NCI-H524 (cell line): ENCODE results near the gene MT1H.

Experiments used
- DNase-seq, 2 experiments: peaks; one replicate each; lab custom pipeline; 2025; lab: John Stamatoyannopoulos, UW

The MT1H gene

DNA sequence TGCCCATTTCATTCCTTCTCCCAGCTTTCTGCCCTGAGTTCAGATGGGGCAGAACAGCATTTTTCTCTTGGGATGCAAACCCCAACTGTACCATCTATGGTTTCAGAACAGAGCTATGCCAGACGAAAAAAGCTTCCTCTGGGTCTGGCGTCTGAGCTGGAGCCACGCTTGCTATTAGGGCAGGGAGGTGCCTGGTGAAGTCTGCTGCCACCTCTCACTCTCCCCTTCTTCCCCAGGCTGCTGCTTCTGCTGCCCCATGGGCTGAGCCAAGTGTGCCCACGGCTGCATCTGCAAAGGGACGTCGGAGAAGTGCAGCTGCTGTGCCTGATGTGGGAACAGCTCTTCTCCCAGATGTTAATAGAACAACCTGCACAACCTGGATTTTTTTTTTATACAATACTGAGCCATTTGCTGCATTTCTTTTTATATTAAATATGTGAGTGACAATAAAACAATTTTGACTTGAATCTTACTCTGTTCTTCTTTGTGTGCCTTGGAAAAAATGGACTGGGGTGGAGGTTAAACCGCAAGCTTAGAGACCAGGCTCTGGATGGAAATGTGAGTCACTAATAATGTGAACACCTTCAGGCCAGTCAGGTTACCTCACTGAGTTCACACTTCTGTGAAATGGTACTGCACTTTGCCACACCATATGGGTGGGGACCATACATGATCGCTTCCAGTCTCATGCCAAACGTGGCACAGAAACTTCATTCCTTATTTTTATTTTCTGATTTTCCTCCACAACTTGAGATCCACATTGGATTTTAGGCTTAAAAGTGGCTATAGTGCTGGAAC is 32.8 kb upstream of the MT1H start:
- no peak for DNase-seq

DNA sequence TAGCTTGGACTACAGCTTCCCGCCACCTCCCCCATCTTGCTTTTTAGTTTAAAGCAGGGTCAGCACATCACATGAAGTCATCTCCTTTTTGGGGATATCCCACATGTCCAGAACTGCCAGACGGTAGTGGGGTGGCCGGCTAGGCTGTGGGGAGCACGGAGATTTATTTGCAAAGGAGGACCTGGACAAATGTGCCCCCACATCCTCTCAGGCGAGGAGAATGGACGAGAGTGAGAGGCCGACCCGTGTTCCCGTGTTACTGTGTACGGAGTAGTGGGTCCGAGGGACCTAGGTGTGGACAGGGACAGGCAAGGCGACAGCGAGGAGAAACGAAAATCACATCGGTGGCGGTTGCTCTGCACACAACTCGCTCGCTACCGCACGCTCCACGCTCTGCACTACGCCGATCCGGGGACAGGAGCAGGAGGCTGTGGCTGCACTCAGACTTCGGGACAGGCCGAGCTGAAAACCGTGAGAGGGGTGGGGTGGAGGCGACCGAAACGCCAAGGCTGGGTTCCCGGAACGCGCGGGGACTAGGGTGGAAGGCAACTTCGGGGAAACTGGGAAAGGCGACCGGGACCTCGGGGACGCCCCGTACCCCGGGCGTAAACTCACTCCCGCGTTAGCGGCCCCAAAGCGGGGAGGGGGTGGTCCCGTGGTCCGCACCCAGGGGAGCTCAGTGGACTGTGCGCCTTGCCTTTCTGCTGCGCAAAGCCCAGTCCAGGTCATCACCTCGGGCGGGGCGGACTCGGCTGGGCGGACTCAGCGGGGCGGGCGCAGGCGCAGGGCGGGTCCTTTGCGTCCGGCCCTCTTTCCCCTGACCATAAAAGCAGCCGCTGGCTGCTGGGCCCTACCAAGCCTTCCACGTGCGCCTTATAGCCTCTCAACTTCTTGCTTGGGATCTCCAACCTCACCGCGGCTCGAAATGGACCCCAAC is 31.5 kb upstream of the MT1H start, which contains the start of gene MT1A:
Gene MT1A, plus strand, starts transcription at position 853 of the 937 bp plus-strand sequence. Its CDS starts 73 bp downstream, at position 926.
- peak in 1 of 2 experiments; percentile 9 for DNase-seq

GRCh38 chr16:56639045-56639444 is 30.6 kb upstream of the MT1H start:
- no peak for DNase-seq

DNA sequence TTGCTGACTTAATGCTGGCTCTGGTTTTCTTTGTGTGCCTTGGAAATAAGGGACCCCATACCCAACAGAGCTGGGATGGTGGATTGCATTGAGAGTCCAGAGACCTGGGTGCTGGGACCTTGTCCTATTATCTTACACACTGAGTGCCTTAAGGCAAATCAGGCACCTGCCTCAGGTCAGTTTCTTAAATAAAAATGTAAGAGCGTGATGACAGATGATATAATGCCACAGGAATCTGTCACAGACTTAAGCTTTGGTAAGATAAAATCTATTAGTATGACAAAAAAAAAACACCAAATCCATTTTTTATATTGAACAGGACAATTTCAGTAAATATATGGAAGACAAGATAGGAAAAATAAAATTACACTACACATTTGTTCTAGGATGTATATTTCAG is 29.5 kb upstream of the MT1H start:
- DNase-seq = no peak

GRCh38 chr16:56641166-56641565 is 28.4 kb upstream of the MT1H start:
- DNase-seq = no peak

DNA sequence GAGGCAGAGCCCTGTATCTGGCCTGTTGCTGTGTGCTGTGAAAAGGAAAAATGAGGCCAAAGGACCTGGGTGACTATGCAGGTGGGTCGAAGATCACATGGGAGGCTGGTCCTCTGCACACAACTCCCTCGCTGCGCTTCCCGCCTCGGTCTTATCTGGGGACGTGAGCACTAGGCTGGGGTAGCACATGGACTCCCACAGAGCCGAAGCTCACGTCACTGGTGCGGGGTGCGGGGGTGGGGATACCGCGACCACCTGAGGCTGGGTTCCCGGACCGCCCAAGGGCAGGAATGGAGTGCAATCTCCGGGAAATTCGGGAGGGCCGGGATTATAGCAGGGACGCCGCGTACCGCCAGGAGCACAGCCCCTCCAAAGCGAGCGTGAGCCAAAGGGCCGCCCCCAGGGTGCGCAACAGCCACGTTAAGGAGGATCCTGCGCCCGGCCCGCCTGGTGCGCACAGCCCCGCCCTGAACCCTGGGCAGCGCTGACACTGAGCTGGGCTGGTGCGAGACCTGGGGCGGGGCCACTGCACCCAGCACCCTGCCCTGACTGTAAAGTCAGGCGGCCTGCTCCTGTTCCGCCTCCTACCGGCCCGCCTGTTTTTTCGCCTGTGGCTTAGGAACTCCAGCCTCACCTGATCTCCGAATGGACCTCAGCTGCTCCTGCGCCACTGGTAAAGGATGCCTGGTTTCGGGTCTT is 26.4 kb upstream of the MT1H start:
- DNase-seq = peak; percentile 31 to 52

GRCh38 chr16:56643833-56644232 is 25.8 kb upstream of the MT1H start:
- no peak for DNase-seq

- DNase-seq = no peak
Observed at GRCh38 chr16:56645311-56645710, 24.3 kb upstream of the MT1H start.

DNA sequence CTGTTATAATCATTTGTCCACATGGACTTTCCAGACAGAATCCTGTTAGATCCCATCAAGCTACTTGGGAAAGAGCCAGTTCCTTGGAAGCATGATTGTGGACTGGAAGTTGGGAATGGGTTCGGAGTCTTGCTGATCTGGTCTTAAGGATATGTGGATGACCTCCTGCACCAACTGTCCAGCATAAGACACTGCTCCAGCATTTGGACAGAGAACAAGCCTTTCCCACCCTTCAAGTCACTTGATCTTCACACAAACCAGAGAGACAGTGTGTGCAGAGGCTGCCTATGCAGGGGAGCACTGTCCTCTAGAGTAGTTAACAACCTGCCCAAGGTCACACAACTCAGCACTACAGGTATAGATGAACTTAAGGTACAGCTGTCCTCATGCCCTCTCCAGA is 23.8 kb upstream of the MT1H start:
- no peak for DNase-seq

DNA sequence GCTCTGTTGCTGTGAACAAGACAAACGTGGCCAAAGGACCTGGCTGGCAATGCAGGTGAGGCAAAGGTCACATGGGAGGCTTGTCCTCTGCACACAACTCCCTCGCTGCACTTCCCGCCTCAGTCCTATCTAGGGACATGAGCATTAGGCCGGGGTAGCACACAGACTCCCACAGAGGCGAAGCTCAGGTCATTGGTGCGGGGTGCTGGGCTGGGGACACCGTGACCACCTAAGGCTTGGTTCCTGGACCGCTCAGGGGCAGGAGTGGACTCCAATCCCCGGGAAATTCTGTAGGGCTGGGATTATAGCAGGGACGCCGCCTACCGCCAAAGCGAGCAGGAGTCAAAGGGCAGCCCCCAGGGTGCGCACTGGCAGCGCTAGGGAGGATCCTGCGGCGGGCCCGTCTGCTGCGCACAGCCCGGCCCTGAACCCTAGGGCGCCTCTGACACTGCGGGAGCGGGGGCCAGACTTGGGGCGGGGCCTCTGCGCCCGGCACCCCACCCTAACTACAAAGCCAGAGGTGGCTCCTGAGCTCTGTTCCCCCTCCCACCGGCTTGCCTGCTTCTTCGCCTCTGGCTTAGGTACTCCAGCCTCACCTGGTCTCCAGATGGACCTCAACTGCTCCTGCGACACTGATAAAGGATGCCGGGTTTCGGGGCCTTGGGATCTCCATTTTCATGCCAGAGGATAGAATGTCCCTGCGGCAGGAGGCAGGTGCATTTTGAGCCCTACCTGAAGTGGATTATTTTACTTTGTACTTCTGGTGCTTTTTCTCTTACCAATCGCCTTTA is 21.8 kb upstream of the MT1H start:
- no peak for DNase-seq

DNA sequence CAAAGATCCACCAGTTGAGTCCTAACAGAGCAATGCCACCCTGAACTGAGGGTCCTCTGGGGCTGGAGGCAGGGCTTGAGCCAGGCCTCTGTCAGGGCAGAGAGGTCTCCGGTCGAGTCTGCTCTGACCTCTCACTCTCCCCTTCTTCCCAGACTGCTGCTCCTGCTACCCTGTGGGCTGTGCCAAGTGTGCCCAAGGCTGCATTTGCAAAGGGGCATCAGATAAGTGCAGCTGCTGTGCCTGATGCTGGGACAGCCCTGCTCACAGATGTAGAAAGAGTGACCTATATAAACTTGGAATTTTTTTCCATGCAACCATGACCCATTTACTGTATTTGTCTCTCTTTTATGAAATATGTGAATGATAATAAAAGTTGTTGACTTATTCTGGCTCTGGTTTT is 20.3 kb upstream of the MT1H start:
- no peak for DNase-seq

DNA sequence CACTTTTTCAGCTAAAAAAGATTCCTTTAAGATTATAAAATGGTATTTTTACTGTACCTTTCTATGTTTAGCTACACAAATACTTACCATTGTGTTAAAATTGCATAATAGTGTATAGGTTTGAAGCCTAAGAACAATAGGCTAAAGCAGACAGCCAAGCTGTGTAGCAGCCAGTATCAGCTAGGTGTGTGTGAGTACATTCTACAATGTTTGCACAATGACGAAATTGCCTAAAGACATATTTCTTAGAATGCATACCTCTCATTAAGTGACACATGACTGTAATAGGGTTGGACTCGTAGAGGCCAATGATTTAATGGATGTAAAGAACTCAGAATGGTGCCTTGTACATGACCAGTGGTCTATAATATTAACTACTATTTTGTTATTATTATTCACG is 19.8 kb upstream of the MT1H start:
- DNase-seq = no peak

- no peak for DNase-seq
Observed at GRCh38 chr16:56651586-56651985, 18.0 kb upstream of the MT1H start, which contains the start of gene MT1B. MT1B (plus strand) TSS chr16:56651886; CDS start chr16:56651954, 68 bp downstream.

DNA sequence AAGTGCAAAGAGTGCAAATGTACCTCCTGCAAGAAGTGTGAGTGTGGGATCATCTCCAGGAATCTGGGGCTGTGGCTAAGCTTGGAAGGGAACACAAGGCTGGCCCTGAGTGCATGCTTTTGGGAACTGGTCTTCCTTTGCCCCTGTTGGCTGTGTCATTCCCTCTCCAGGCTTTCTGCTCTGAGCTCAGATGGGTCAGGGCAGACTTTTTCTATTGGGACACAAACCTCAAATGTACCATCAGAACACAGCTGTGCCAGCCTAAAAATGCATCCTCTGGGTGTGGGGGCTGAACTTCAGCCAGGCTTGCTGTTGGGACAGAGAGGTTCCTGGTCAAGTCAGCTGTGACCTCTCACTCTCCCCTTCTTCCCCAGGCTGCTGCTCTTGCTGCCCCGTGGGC is 17.0 kb upstream of the MT1H start:
- DNase-seq = no peak

DNA sequence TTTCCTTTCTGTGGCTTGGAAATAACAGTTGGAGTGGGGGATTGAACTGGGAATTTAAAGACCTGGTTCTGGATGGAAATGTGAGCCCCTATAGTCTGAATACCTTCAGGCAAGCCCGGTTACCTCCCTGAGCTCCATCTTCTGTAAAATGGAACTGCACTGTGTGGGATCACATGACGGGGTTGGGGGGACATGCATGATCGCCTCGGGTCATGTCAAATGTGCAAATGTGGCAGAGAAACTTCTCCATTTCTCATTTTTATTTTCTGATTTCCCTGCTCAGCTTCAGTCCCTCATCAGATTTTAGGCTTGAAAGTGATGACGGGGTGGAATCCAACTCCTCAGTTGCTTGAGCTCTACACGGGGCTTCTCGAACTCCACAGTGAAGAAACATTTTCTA is 16.4 kb upstream of the MT1H start:
- no peak for DNase-seq

- DNase-seq = peak; percentile 68 to 73
Observed at GRCh38 chr16:56657555-56658326, 11.9 kb upstream of the MT1H start, which contains the start of gene MT1F. MT1F (plus strand) TSS chr16:56657959; CDS start chr16:56658059, 100 bp downstream.

GRCh38 chr16:56658327-56658875 is 11.2 kb upstream of the MT1H start:
- no peak for DNase-seq

DNA sequence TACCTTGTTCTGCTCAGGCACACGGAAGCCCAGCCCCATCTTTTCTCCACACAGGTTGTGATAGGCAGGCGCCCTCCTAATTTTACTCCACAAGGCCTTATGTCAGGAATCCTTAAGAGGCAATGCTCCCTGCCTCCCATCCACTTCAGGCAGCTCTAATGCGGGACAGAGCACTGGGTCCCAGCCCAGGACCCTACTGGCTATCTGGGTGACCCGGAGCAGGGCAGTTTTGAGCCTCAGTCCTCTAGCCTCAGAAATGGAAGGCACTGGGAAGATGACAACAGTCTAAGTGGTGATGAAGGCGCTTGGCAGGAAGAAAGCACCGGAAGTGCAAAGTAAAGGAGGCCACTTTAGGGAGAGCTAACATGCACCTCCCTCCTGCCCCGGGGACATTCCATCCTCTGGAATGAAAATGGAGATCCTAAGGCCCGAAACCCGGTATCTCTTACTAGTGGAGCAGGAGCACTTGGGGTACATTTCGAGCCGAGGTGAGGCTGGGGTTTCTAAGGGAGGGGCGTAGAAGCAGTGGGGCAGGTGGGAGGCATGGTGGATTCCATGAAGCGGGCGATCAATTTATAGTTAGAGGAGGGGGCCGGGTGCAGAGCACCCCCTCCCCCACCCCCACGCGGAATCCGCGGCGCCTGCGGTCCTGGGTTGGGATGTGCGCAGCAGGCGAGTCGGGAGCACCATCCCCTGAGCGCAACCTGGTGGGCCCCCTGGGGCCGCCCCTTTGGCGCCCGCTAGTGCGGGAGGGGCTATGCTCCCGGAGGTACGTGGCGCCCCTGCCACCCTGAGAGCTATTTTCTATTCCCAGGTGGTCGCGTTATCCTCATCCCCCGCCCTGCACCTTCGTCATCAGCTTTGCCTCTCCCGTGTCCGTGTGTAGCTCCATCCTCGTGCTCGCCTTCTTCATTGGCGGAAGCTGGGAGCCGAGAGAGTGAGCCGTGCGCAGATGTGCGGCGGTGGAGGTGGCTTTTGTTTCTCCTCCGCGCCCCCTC is 7.0 kb upstream of the MT1H start:
- DNase-seq = peak in 1 of 2 experiments; percentile 39

DNA sequence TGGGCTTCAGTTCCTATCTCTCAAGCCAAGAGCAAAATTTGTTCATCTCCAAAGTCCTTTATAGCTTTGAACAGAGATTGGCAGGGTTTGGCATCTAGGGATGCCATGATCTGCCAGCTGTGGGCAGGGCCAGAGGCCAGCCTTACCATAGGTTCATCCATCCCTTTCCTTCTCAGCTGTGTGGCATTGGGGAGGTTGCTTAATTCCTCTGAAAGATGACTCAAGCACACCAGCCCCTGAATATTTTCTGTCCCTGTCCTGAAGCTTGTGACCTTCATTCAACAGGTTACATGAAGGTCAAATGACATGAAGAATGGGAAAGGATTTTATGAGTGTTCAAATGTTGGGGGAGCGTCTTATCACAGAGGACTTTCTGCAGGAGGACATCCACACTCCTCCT is 5.1 kb upstream of the MT1H start:
- no peak for DNase-seq
